ENCODE results near the gene CUEDC2. TPM values are rescaled to one million over a fixed set of nuclear protein-coding genes. Genes with fewer than 3 reads are reported as not detected.

CUEDC2 gene
- total RNA-seq, 3 donors from 2014 or later (not counting 1 experiment from before 2014, with no cell fraction given), result 35.0 to 43.0 (median 37.7) TPM

- H3K4me3 Mint-ChIP-seq, result peak overlapping the region; percentile 98
- peaks cover 5 to 13% of the 10 kb centered on the region in 2 donors for H3K27me3 Mint-ChIP-seq (ENCODE audit: low read depth in 2 of 2)
- Histone ChIP-seq H3K27me3 (ENCODE audit: control insufficient read depth, insufficient read depth, low read length) (peaks cover 20% of the 10 kb centered on the region), H3K9me3 (ENCODE audit: control insufficient read depth, insufficient read depth, low read length) (no peaks in the 10 kb centered on the region), H3K36me3 (ENCODE audit: control insufficient read depth, insufficient read depth, low read length) (peaks cover 11% of the 10 kb centered on the region), H3K27ac (ENCODE audit: low read length) (peak overlapping the region; percentile 81), H3K4me1 (ENCODE audit: control insufficient read depth, insufficient read depth, low read length) (peaks cover 39% of the 10 kb centered on the region), H3K4me3 (ENCODE audit: low read length) (peak overlapping the region; percentile 83)
- H3K27ac Mint-ChIP-seq, result peak overlapping the region; percentile 91 to 97
- H3K4me1 Mint-ChIP-seq, result peaks cover 15 to 40% of the 10 kb centered on the region in 2 donors
- no peaks in the 10 kb centered on the region for H3K9me3 Mint-ChIP-seq
- no peak for TF ChIP-seq CTCF (IDR thresholded peaks at IDR 0.05)
- intact Hi-C loops (cut with micrococcal nuclease), result loop anchor here (1.0 kb wide), 2 partner anchors 11 to 27 kb away; partner anchors contain the start of gene CUEDC2
- ATAC-seq (no peak), DNase-seq (no peak)
- H3K36me3 Mint-ChIP-seq, result no peaks in the 10 kb centered on the region
- 0% methylated on average over 14 of the region's 14 CpGs for WGBS (ENCODE audit: insufficient coverage)
These were observed 10.9 kb downstream of the CUEDC2 start for GRCh38 chr10:102421507-102421756.

- under 1% methylated on average over 66 of the region's 66 CpGs for WGBS (ENCODE audit: insufficient coverage)
- no peaks in the 10 kb centered on the region for H3K9me3 ChIP-seq (ENCODE audit: control insufficient read depth, insufficient read depth, low read length)
- H3K27ac ChIP-seq (ENCODE audit: low read length), result peak within 1 kb of the TSS; percentile 81
- peaks cover 22% of the 10 kb centered on the region for H3K27me3 ChIP-seq (ENCODE audit: control insufficient read depth, insufficient read depth, low read length)
- peak within 1 kb of the TSS; percentile 83 for H3K4me3 ChIP-seq (ENCODE audit: low read length)
- Mint-ChIP-seq H3K4me3 (peak within 1 kb of the TSS; percentile 98), H3K9me3 (no peaks in the 10 kb centered on the region), H3K36me3 (no peaks in the 10 kb centered on the region), H3K27me3 (ENCODE audit: low read depth in 2 of 2) (peaks cover 5 to 19% of the 10 kb centered on the region in 2 donors), H3K4me1 (peaks cover 11 to 42% of the 10 kb centered on the region in 2 donors), H3K27ac (peak within 1 kb of the TSS; percentile 91 to 97)
- DNase-seq, result peak; percentile 93 to 96
- TF ChIP-seq CTCF (IDR thresholded peaks at IDR 0.05), result no peak
- intact Hi-C loops (cut with micrococcal nuclease), result loop anchor here (1.0 kb wide), 2 partner anchors 11 to 27 kb away; partner anchors contain the start of gene CUEDC2
- ATAC-seq, result peak; percentile 77 to 91 (median 81)
- peaks cover 39% of the 10 kb centered on the region for H3K4me1 ChIP-seq (ENCODE audit: control insufficient read depth, insufficient read depth, low read length)
- peaks cover 11% of the 10 kb centered on the region for H3K36me3 ChIP-seq (ENCODE audit: control insufficient read depth, insufficient read depth, low read length)
These were observed 11.5 kb downstream of the CUEDC2 start, which contains the start of gene FBXL15 for GRCh38 chr10:102420714-102421506. TSS of gene FBXL15 (plus strand) at chr10:102420836. CDS start at chr10:102421130, 294 bp downstream.

- Histone ChIP-seq H3K9me3 (ENCODE audit: control insufficient read depth, insufficient read depth, low read length) (no peaks in the 10 kb centered on the region), H3K4me3 (ENCODE audit: low read length) (peak overlapping the region; percentile 83), H3K4me1 (ENCODE audit: control insufficient read depth, insufficient read depth, low read length) (peaks cover 39% of the 10 kb centered on the region), H3K27ac (ENCODE audit: low read length) (peak overlapping the region; percentile 81), H3K36me3 (ENCODE audit: control insufficient read depth, insufficient read depth, low read length) (peaks cover 11% of the 10 kb centered on the region), H3K27me3 (ENCODE audit: control insufficient read depth, insufficient read depth, low read length) (peaks cover 26% of the 10 kb centered on the region)
- Mint-ChIP-seq H3K27me3 (ENCODE audit: low read depth in 2 of 2) (peaks cover 5 to 23% of the 10 kb centered on the region in 2 donors), H3K4me1 (peaks cover 9 to 44% of the 10 kb centered on the region in 2 donors), H3K27ac (peak overlapping the region; percentile 91 to 97), H3K4me3 (peak overlapping the region; percentile 98), H3K9me3 (no peaks in the 10 kb centered on the region), H3K36me3 (no peaks in the 10 kb centered on the region)
- no peak for TF ChIP-seq CTCF (IDR thresholded peaks at IDR 0.05)
- intact Hi-C loops (cut with micrococcal nuclease), result no loop called here
- no peak for DNase-seq
- no peak for ATAC-seq
- 5% methylated on average over 13 of the region's 21 CpGs for WGBS (ENCODE audit: insufficient coverage)
These were observed 12.1 kb downstream of the CUEDC2 start for GRCh38 chr10:102420181-102420713.
